HCT116 (cell line): ENCODE results near the gene MLH3. TPM values are rescaled to one million over a fixed set of nuclear protein-coding genes. Genes with fewer than 3 reads are reported as not detected.

Source experiments
- ATAC-seq: fragments of 200-7000 bp; cut with Tn5 transposase; 2 replicates; pipeline ENCODE4 v1.9.1; 2020; ENCODE audit warnings: mild to moderate bottlenecking, moderate library complexity
- BruUV-seq: library from RNA; stranded (reverse); fragments of 400-500 nt; replicated peaks from 2 replicates; lab custom pipeline; 2021; lab: Mats Ljungman, UMichigan
- CTCF ChIA-PET: fragments of 300-600 bp; sonication (Branson Sonifier 250); formaldehyde crosslinking; loops from one replicate; lab custom pipeline; 2021; ENCODE audit warnings: antibody characterized with exemption; lab: Charles Lee
- POLR2A ChIA-PET: fragments of 300-600, 350-600 bp; sonication (Branson Sonifier 250); formaldehyde crosslinking; loops from one replicate; lab custom pipeline; 2021; ENCODE audit warnings: antibody characterized with exemption; lab: Charles Lee
- RAD21 ChIA-PET, 2 experiments: fragments of 300-600 bp; sonication (Branson Sonifier 250); formaldehyde crosslinking; loops; one replicate each; lab custom pipeline; 2023; ENCODE audit warnings: low total read pairs in 2 of 2; ENCODE audit not compliant: uncharacterized antibody in 2 of 2, unreplicated experiment in 2 of 2, low non-redundant PET in 1 of 2; lab: Charles Lee
- DNase-seq: peaks from one replicate; pipeline ENCODE4 v3.0.0-alpha.2; 2010; ENCODE audit warnings: low read depth, low spot score
- H2AFZ ChIP-seq: fragments of 200-600 bp; shearing (Covaris generic), sonication (generic); 2 replicates; pipeline ENCODE4 v1.6.1; 2017; ENCODE audit warnings: low read depth, mixed run types, mixed read lengths, antibody characterized with exemption, low read length; ENCODE audit not compliant: poor library complexity, severe bottlenecking
- H3K27ac ChIP-seq: 2 replicates; pipeline ENCODE4 v1.5.1; 2012; ENCODE audit warnings: low read depth, low read length
- H3K27me3 ChIP-seq: fragments of 200-600 bp; sonication (generic); 2 replicates; pipeline ENCODE4 v1.6.1; 2016; ENCODE audit warnings: mixed run types, low read length, mixed read lengths; ENCODE audit not compliant: insufficient read depth
- H3K36me3 ChIP-seq, 2 experiments: fragments of 200-500 bp in 1 of 2; fragments of 200-600 bp in 1 of 2; sonication (Bioruptor generic) in 1 of 2; sonication (generic) in 1 of 2; 2 replicates each; pipeline versions ENCODE4 v1.5.1 to v1.6.1; 2014 to 2016; ENCODE audit warnings: low read length in 2 of 2, inconsistent platforms in 1 of 2, mixed read lengths in 1 of 2, mixed run types in 1 of 2; ENCODE audit not compliant: insufficient read depth in 2 of 2, control insufficient read depth in 1 of 2
- H3K4me1 ChIP-seq, 2 experiments: fragments of 200-600 bp in 1 of 2; sonication (generic) in 1 of 2; 2 replicates each; pipeline versions ENCODE4 v1.5.1 to v1.6.1; 2012 to 2017; ENCODE audit warnings: low read length in 2 of 2, inconsistent platforms in 1 of 2, mild to moderate bottlenecking in 1 of 2, mixed read lengths in 1 of 2, mixed run types in 1 of 2, moderate library complexity in 1 of 2; ENCODE audit not compliant: insufficient read depth in 2 of 2, control insufficient read depth in 1 of 2
- H3K4me2 ChIP-seq: fragments of 200-600 bp; sonication (generic); 2 replicates; pipeline ENCODE4 v1.6.1; 2017; ENCODE audit warnings: mixed run types, low read length, mixed read lengths
- H3K4me3 ChIP-seq, 2 experiments: fragments of 200-600 bp in 1 of 2; sonication (generic) in 1 of 2; replicated peaks in 1 of 2; 2 replicates each; pipeline ENCODE4 v1.5.1; 2011 to 2016; ENCODE audit warnings: low read length in 2 of 2, control low read depth in 1 of 2, low read depth in 1 of 2, mild to moderate bottlenecking in 1 of 2, mixed read lengths in 1 of 2, mixed run types in 1 of 2
- H3K79me2 ChIP-seq: fragments of 200-600 bp; sonication (generic); 2 replicates; pipeline ENCODE4 v1.6.1; 2017; ENCODE audit warnings: mild to moderate bottlenecking, mixed run types, low read length, moderate library complexity, mixed read lengths; ENCODE audit not compliant: insufficient read depth
- H3K9ac ChIP-seq: fragments of 200-600 bp; sonication (generic); 2 replicates; pipeline ENCODE4 v1.6.1; 2016; ENCODE audit warnings: low read length, mixed read lengths
- H3K9me2 ChIP-seq: fragments of 200-600 bp; sonication (generic), shearing (Covaris generic); 2 replicates; pipeline ENCODE4 v1.6.1; 2017; ENCODE audit warnings: mixed run types, mild to moderate bottlenecking, moderate library complexity; ENCODE audit not compliant: insufficient read depth
- H3K9me3 ChIP-seq, 2 experiments: fragments of 200-500 bp in 1 of 2; fragments of 200-600 bp in 1 of 2; sonication (Bioruptor generic) in 1 of 2; sonication (generic) in 1 of 2; 2 replicates each; pipeline ENCODE4 v1.6.1; 2014 to 2017; ENCODE audit warnings: low read length in 2 of 2, mixed read lengths in 2 of 2, inconsistent platforms in 1 of 2, low read depth in 1 of 2, mild to moderate bottlenecking in 1 of 2, mixed run types in 1 of 2, moderate library complexity in 1 of 2; ENCODE audit not compliant: control insufficient read depth in 1 of 2, insufficient read depth in 1 of 2
- H4K20me1 ChIP-seq: fragments of 200-600 bp; sonication (generic), shearing (Covaris generic); 2 replicates; pipeline ENCODE4 v1.6.1; 2017; ENCODE audit warnings: mixed run types, mild to moderate bottlenecking, moderate library complexity; ENCODE audit not compliant: insufficient read depth
- CBX3 ChIP-seq: IDR thresholded peaks from 2 replicates; pipeline ENCODE4 v1.6.1; 2012; ENCODE audit warnings: low read depth
- CEBPB ChIP-seq: IDR thresholded peaks from 2 replicates; pipeline ENCODE4 v1.6.1; 2012; ENCODE audit warnings: low read depth
- EGR1 ChIP-seq: IDR thresholded peaks from 2 replicates; pipeline ENCODE4 v1.6.1; 2012; ENCODE audit warnings: low read depth
- EZH2phosphoT487 ChIP-seq: fragments of 200-600 bp; IDR thresholded peaks from 2 replicates; pipeline ENCODE4 v1.6.1; 2018; ENCODE audit warnings: antibody characterized with exemption, borderline replicate concordance
- FOSL1 ChIP-seq: IDR thresholded peaks from 2 replicates; pipeline ENCODE4 v1.6.1; 2012; ENCODE audit warnings: low read depth
- JUND ChIP-seq: IDR thresholded peaks from 2 replicates; pipeline ENCODE4 v1.6.1; 2012
- POLR2AphosphoS5 ChIP-seq: IDR thresholded peaks from 2 replicates; pipeline ENCODE4 v1.6.1; 2011; ENCODE audit warnings: mild to moderate bottlenecking, low read depth, low read length, moderate library complexity
- REST ChIP-seq: IDR thresholded peaks from 2 replicates; pipeline ENCODE4 v1.6.1; 2012; ENCODE audit warnings: low read depth
- SIN3A ChIP-seq: IDR thresholded peaks from 2 replicates; pipeline ENCODE4 v1.6.1; 2012; ENCODE audit warnings: low read depth
- SRF ChIP-seq: IDR thresholded peaks from 2 replicates; pipeline ENCODE4 v1.6.1; 2012; ENCODE audit warnings: low read depth
- TCF7L2 ChIP-seq: IDR thresholded peaks from 2 replicates; pipeline ENCODE4 v1.7.0; 2011; ENCODE audit warnings: borderline replicate concordance, inconsistent platforms; ENCODE audit not compliant: insufficient read depth, insufficient read length; ENCODE audit errors: extremely low read depth
- ZFX ChIP-seq: fragments of 450-650 bp; IDR thresholded peaks from 2 replicates; pipeline ENCODE4 v1.6.1; 2017
- intact Hi-C: fragments of 100-400 bp; cut with micrococcal nuclease; formaldehyde crosslinking; loops from 2 replicates; pipeline ENCODE4 v1.10.0; 2022
- total RNA-seq: library from RNA; stranded (reverse); gene quantifications from one replicate; pipeline ENCODE4 v1.2.1, GENCODE V29; 2021; ENCODE audit not compliant: unreplicated experiment

The MLH3 gene
- total RNA-seq, 1 experiment from 2014 or later, result 14.7 TPM

GRCh38 chr14:75096959-75097358 is 45.7 kb upstream of the MLH3 start:
- H4K20me1 ChIP-seq, result no peaks in the 10 kb centered on the region
- H3K9ac ChIP-seq, result no peak overlapping the region
- no TSS peak for BruUV-seq
- no peak overlapping the region for H3K4me2 ChIP-seq
- no peak overlapping the region for H3K4me3 ChIP-seq
- H3K36me3 ChIP-seq, result peaks cover 31 to 53% of the 10 kb centered on the region in 2 experiments
- H3K27me3 ChIP-seq, result no peaks in the 10 kb centered on the region
- CTCF ChIA-PET, result no interaction called here
- H3K27ac ChIP-seq, result no peak overlapping the region
- RAD21 ChIA-PET, result no interaction called here
- TF ChIP-seq CBX3 (no peak), EZH2phosphoT487 (no peak), FOSL1 (no peak), POLR2AphosphoS5 (no peak), TCF7L2 (no peak), JUND (no peak), ZFX (no peak), SIN3A (no peak), CEBPB (no peak), EGR1 (no peak), REST (no peak), SRF (no peak)
- TF ChIP-seq, all 23 proteins: peak for 0
- Histone ChIP-seq H3K4me1 (no peaks in the 10 kb centered on the region), H3K9me3 (no peaks in the 10 kb centered on the region), H3K79me2 (no peaks in the 10 kb centered on the region), H2AFZ (no peak overlapping the region), H3K9me2 (no peaks in the 10 kb centered on the region)
- no peak for DNase-seq
- ATAC-seq, result no peak
- intact Hi-C loops, result no loop called here
- POLR2A ChIA-PET, result no interaction called here
